Activated T-cell treated with anti-CD3 and anti-CD28 coated beads, Interleukin-2, amount 50 U/mL, for 4 hours (primary cell): ENCODE measurements around the gene ULK3. TPM values are rescaled to one million over a fixed set of nuclear protein-coding genes. Genes with fewer than 3 reads are reported as not detected.

ENCODE experiments used
- ATAC-seq, 2 donors: fragments of 200-7000 bp; cut with Tn5 transposase; one replicate each; pipeline ENCODE4 v1.10.0; 2021
- DNase-seq: peaks from one replicate; pipeline ENCODE4 v3.0.0-alpha.2; 2020
- H3K27me3 Mint-ChIP-seq: one replicate; pipeline ENCODE4 v1.8.0; 2021; ENCODE audit warnings: low read depth, mixed read lengths
- H3K36me3 Mint-ChIP-seq: one replicate; pipeline ENCODE4 v1.8.0; 2022; ENCODE audit warnings: mixed read lengths; ENCODE audit not compliant: insufficient read depth
- H3K4me1 Mint-ChIP-seq: one replicate; pipeline ENCODE4 v1.8.0; 2021; ENCODE audit warnings: low read depth, mixed read lengths
- H3K4me3 Mint-ChIP-seq: one replicate; pipeline ENCODE4 v1.8.0; 2021; ENCODE audit warnings: mild to moderate bottlenecking, moderate library complexity, mixed read lengths
- H3K9me3 Mint-ChIP-seq: one replicate; pipeline ENCODE4 v1.8.0; 2021; ENCODE audit warnings: mixed read lengths
- total RNA-seq, 3 donors: library from RNA; stranded (reverse); gene quantifications; one replicate each; pipeline ENCODE4 v1.2.1, GENCODE V29; 2021

The ULK3 gene
- total RNA-seq, 3 donors from 2014 or later = 52.8 to 64.7 (median 64.0) TPM

- ATAC-seq (no peak), DNase-seq (no peak)
- H3K9me3 Mint-ChIP-seq = no peaks in the 10 kb centered on the region
- peak overlapping the region; percentile 91 for H3K4me3 Mint-ChIP-seq
- H3K27me3 Mint-ChIP-seq = no peaks in the 10 kb centered on the region
- H3K36me3 Mint-ChIP-seq = peaks cover 25% of the 10 kb centered on the region
- peaks cover 88% of the 10 kb centered on the region for H3K4me1 Mint-ChIP-seq
These were observed 54.8 kb downstream of the ULK3 start for GRCh38 chr15:74788042-74788682.

GRCh38 chr15:74787251-74788041 is 55.5 kb downstream of the ULK3 start:
- Mint-ChIP-seq H3K36me3 (peaks cover 25% of the 10 kb centered on the region), H3K9me3 (no peaks in the 10 kb centered on the region), H3K4me3 (peak overlapping the region; percentile 91), H3K4me1 (peaks cover 81% of the 10 kb centered on the region), H3K27me3 (no peaks in the 10 kb centered on the region)
- ATAC-seq (peak; percentile 75 to 76), DNase-seq (peak; percentile 79)

GRCh38 chr15:74786551-74787165 is 56.3 kb downstream of the ULK3 start:
- ATAC-seq (no peak), DNase-seq (no peak)
- Mint-ChIP-seq H3K9me3 (no peaks in the 10 kb centered on the region), H3K4me1 (peaks cover 73% of the 10 kb centered on the region), H3K4me3 (peak overlapping the region; percentile 91), H3K36me3 (peaks cover 20% of the 10 kb centered on the region), H3K27me3 (no peaks in the 10 kb centered on the region)

Other genes with a start within 250 kb of the ULK3 start
- 10 to 100 TPM; 74.0 to 78.2 (median 74.8) TPM for gene CLK3, start 227.3 kb downstream of the ULK3 start, total RNA-seq
- gene EDC3, start 147.1 kb downstream of the ULK3 start, total RNA-seq = 10 to 100 TPM; 52.2 to 57.1 (median 56.6) TPM
- gene CYP1A1, start 117.6 kb downstream of the ULK3 start, total RNA-seq = under 1 TPM; 0.60 to 0.90 (median 0.76) TPM
- gene CYP1A2, start 94.3 kb downstream of the ULK3 start, total RNA-seq = under 1 TPM in 1 of 3 donors, not detected in 2; 0.08 TPM
- gene CSK, start 61.1 kb downstream of the ULK3 start, total RNA-seq = 100 to 1,000 TPM; 368 to 412 (median 397) TPM
- under 1 TPM; 0.30 to 0.55 (median 0.40) TPM for gene LMAN1L, start 30.3 kb downstream of the ULK3 start, total RNA-seq
- gene CPLX3, start 16.5 kb downstream of the ULK3 start, total RNA-seq = under 1 TPM in 2 of 3 donors, not detected in 1; 0.23 to 0.32 TPM
- gene SCAMP2, start 30.2 kb upstream of the ULK3 start, total RNA-seq = 10 to 100 TPM; 81.7 to 91.0 (median 82.9) TPM
- gene MPI, start 46.9 kb upstream of the ULK3 start, total RNA-seq = 10 to 100 TPM; 37.4 to 53.1 (median 46.6) TPM
- 10 to 100 TPM; 23.6 to 26.6 (median 26.4) TPM for gene FAM219B, start 63.7 kb upstream of the ULK3 start, total RNA-seq
- gene COX5A, start 94.9 kb upstream of the ULK3 start, total RNA-seq = 100 to 1,000 TPM; 257 to 291 (median 290) TPM
- 10 to 100 TPM; 10.7 to 15.1 (median 13.3) TPM for gene RPP25, start 113.6 kb upstream of the ULK3 start, total RNA-seq
- gene SCAMP5, start 152.4 kb upstream of the ULK3 start, total RNA-seq = 1 to 10 TPM in 2 of 3 donors, under 1 TPM in 1; 0.90 to 6.7 (median 1.8) TPM
- 10 to 100 TPM; 15.4 to 17.9 (median 17.8) TPM for gene PPCDC, start 180.4 kb upstream of the ULK3 start, total RNA-seq